Endothelial cell of umbilical vein (primary cell): ENCODE data around the gene HSD17B14.

Experiments
- CTCF ChIP-seq, 2 donors: IDR thresholded peaks; 1 replicate in 1 of 2; 2 replicates in 1 of 2; pipeline ENCODE4 v1.5.1; 2011; ENCODE audit warnings: low read length in 2 of 2, mild to moderate bottlenecking in 2 of 2, moderate library complexity in 2 of 2, control low read depth in 1 of 2, inconsistent platforms in 1 of 2, low read depth in 1 of 2; ENCODE audit not compliant: insufficient read depth in 1 of 2; ENCODE audit errors: extremely low read depth in 1 of 2
- EZH2 ChIP-seq: IDR thresholded peaks from 2 replicates; pipeline ENCODE4 v1.6.1; 2012; ENCODE audit warnings: borderline replicate concordance, low read depth, mild to moderate bottlenecking, moderate library complexity, low read length, inconsistent platforms; ENCODE audit not compliant: severe bottlenecking
- MYC ChIP-seq: IDR thresholded peaks from one replicate; pipeline ENCODE4 v1.6.1; 2011; ENCODE audit warnings: mild to moderate bottlenecking, low read depth, low read length
- POLR2A ChIP-seq: IDR thresholded peaks from 2 replicates; pipeline ENCODE4 v1.6.1; 2012; ENCODE audit warnings: low read depth, mild to moderate bottlenecking, control low read depth, low read length
- POLR2AphosphoS5 ChIP-seq: IDR thresholded peaks from 2 replicates; pipeline ENCODE4 v1.6.1; 2012; ENCODE audit warnings: low read depth, mild to moderate bottlenecking, control low read depth, low read length, moderate library complexity; ENCODE audit not compliant: insufficient read depth

- no peak for TF ChIP-seq EZH2
- TF ChIP-seq POLR2A = no peak
- TF ChIP-seq CTCF (IDR thresholded peaks at IDR 0.05; ENCODE audit: extremely low read depth in 1 of 2, insufficient read depth in 1 of 2, low read depth in 1 of 2, low read length in 2 of 2) = no peak
- TF ChIP-seq MYC = no peak
- TF ChIP-seq POLR2AphosphoS5 = no peak
These were observed 2.3 kb downstream of the HSD17B14 start for GRCh38 chr19:48833977-48834376.
